RWPE2 (cell line): Measurements from ENCODE around the gene PRMT1.
"Not testable (repeated sequence)": the region's sequence is repeated elsewhere in the genome, so short reads cannot be mapped to it uniquely, and the experiment has no call there.

Experiments used
- ATAC-seq: fragments of 200-7000 bp; cut with Tn5 transposase; 3 replicates; pipeline ENCODE4 v1.9.1; 2021; ENCODE audit warnings: low read depth
- DNase-seq: peaks from one replicate; pipeline ENCODE4 v3.0.0-alpha.2; 2020; ENCODE audit warnings: low spot score
- H3K27ac ChIP-seq: fragments of 450-650 bp; 2 replicates; pipeline ENCODE4 v1.5.1; 2017; ENCODE audit warnings: mild to moderate bottlenecking; ENCODE audit not compliant: poor library complexity, severe bottlenecking
- H3K27me3 ChIP-seq: fragments of 250-450 bp; sonication (Bioruptor Pico); 2 replicates; pipeline ENCODE4 v1.5.1; 2021; ENCODE audit warnings: mild to moderate bottlenecking, moderate library complexity; ENCODE audit not compliant: insufficient read depth, poor library complexity, severe bottlenecking
- H3K36me3 ChIP-seq: fragments of 250-450 bp; sonication (Bioruptor Pico); 2 replicates; pipeline ENCODE4 v1.5.1; 2020; ENCODE audit warnings: low read depth, mild to moderate bottlenecking, moderate library complexity
- H3K4me1 ChIP-seq: fragments of 250-450 bp; sonication (Bioruptor Pico); 2 replicates; pipeline ENCODE4 v1.5.1; 2021; ENCODE audit warnings: mild to moderate bottlenecking, moderate library complexity; ENCODE audit not compliant: insufficient read depth, poor library complexity, severe bottlenecking
- H3K4me3 ChIP-seq: fragments of 250-450 bp; sonication (Bioruptor Pico); 2 replicates; pipeline ENCODE4 v1.5.1; 2021; ENCODE audit warnings: mild to moderate bottlenecking, moderate library complexity; ENCODE audit not compliant: severe bottlenecking
- H3K9me3 ChIP-seq: fragments of 250-450 bp; sonication (Bioruptor Pico); 2 replicates; pipeline ENCODE4 v1.5.1; 2021; ENCODE audit warnings: mild to moderate bottlenecking, moderate library complexity; ENCODE audit not compliant: severe bottlenecking
- TF ChIP-seq, protein P1 (sequence below): fragments of 450-650 bp; IDR thresholded peaks from one replicate; pipeline ENCODE4 v1.5.1; 2017; ENCODE audit warnings: mild to moderate bottlenecking, moderate library complexity; ENCODE audit not compliant: poor library complexity, severe bottlenecking

PRMT1 gene

DNA sequence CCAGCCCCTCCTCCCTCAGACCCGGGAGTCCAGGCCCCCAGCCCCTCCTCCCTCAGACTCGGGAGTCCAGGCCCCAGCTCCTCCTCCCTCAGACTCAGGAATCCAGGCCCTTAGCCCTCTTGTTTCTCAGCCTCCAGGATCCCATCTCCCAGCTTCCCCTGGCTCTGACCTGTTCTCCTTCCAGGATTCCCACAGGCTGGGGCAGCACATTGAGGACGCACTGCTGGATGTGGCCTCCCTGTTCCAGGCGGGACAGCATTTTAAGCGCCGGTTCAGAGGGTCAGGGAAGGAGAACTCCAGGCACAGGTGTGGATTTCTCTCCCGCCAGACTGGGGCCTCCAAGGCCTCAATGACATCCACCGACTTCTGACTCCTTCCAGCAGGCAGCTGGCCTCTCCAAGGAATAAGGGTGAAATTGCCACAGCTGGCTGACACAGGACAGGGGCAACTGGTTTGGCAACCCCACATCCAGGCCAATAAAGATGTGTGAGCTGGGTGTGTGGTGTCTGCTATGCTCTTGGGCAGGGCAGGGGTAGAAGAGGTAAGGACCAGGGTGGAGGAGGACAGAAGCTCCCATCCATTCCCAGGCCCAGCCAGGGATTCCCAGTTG lies 36.3 kb downstream of the PRMT1 start:
- Histone ChIP-seq H3K27ac (no peak overlapping the region), H3K36me3 (no peaks in the 10 kb centered on the region), H3K9me3 (no peaks in the 10 kb centered on the region), H3K4me3 (no peak overlapping the region), H3K27me3 (no peaks in the 10 kb centered on the region), H3K4me1 (no peaks in the 10 kb centered on the region)
- TF ChIP-seq, protein P1, sequence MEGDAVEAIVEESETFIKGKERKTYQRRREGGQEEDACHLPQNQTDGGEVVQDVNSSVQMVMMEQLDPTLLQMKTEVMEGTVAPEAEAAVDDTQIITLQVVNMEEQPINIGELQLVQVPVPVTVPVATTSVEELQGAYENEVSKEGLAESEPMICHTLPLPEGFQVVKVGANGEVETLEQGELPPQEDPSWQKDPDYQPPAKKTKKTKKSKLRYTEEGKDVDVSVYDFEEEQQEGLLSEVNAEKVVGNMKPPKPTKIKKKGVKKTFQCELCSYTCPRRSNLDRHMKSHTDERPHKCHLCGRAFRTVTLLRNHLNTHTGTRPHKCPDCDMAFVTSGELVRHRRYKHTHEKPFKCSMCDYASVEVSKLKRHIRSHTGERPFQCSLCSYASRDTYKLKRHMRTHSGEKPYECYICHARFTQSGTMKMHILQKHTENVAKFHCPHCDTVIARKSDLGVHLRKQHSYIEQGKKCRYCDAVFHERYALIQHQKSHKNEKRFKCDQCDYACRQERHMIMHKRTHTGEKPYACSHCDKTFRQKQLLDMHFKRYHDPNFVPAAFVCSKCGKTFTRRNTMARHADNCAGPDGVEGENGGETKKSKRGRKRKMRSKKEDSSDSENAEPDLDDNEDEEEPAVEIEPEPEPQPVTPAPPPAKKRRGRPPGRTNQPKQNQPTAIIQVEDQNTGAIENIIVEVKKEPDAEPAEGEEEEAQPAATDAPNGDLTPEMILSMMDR, result no peak
- ATAC-seq (no peak), DNase-seq (no peak)

DNA sequence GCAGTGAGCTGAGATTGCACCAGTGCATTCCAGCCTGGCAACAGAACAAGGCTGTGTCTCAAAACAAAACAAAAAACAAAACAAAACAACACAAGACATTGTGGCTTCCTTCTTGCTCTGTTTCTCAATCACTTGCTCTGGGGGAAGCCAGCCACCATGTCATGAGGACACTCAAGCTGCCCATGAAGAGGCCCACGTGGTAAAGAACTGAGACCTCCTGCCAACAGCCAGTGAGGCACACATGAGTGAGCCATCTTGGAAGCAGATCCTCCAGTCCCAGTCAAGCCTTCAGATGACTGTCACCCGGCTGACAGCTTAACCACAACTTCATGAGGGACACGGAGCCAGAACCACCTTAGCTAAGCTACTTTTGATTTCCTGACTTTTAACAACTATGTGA lies 39.1 kb downstream of the PRMT1 start:
- no peaks in the 10 kb centered on the region for H3K36me3 ChIP-seq
- no peaks in the 10 kb centered on the region for H3K4me1 ChIP-seq
- H3K4me3 ChIP-seq, result no peak overlapping the region
- TF ChIP-seq, protein P1, result no peak
- no peaks in the 10 kb centered on the region for H3K9me3 ChIP-seq
- no peak overlapping the region for H3K27ac ChIP-seq
- DNase-seq (no peak), ATAC-seq (no peak)
- H3K27me3 ChIP-seq, result no peaks in the 10 kb centered on the region

DNA sequence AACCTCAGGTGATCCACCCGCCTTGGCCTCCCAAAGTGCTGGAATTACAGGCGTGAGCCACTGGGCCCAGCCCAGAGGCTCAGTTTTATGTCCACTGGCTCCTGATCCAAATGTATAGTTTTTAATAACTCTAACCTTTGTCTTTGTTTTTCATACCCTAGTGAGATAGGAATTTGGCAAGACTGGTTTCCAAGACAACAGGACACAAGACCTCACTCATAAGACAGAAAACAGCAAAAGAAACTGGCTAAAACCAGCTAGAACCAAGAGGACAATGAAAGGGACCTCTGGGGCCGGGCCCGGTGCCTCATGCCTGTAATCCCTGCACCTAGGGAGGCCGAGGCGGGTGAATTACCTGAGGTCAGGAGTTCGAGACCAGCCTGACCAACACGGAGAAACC lies 41.4 kb downstream of the PRMT1 start:
- TF ChIP-seq, protein P1, result no peak
- Histone ChIP-seq H3K36me3 (no peaks in the 10 kb centered on the region), H3K9me3 (no peaks in the 10 kb centered on the region), H3K4me1 (no peaks in the 10 kb centered on the region), H3K4me3 (no peak overlapping the region), H3K27ac (no peak overlapping the region), H3K27me3 (no peaks in the 10 kb centered on the region)
- DNase-seq (no peak), ATAC-seq (no peak)

DNA sequence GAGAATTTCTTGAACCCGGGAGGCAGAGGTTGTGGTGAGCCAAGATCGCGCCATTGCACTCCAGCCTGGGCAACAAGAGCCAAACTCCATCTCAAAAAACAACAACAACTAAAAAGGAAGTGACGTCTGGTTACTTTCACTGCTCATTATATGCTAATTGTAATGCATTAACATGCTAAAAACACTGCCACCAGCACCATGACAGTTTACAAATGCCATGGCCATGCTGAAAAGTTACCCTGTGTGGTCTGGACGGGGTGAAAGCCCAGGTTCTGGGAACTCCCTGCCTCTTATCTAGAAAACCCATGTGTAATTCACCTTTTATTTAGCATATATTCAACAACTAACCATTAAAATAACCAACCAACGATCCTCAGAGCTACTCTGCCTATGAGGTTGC lies 41.9 kb downstream of the PRMT1 start:
- no peak for ATAC-seq

DNA sequence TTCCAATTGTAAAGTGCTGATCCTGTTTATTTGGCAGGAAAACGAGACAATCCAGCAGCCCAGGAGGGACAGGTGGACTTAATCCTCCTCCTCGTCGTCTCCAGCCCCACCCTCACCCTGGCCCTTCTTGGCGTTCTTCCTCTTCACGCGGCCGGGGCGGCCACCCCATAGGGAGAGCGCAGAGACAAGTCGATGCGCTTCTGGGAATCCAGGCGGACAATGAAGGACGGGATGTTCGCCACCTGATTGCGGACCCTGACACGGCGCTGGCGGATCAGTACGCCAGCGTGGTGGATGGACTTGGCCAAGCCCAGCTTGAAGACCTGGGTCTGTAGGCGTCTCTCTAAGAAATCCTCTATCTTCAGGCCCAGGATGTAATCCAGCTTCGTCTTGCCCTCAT lies 42.3 kb downstream of the PRMT1 start:
- H3K36me3 ChIP-seq, ATAC-seq, H3K27me3 ChIP-seq, H3K27ac ChIP-seq, H3K4me3 ChIP-seq, DNase-seq, H3K4me1 ChIP-seq, H3K9me3 ChIP-seq: not testable (repeated sequence)

More for the DNA sequence above, 41.9 kb downstream of the PRMT1 start:
- TF ChIP-seq, protein P1, result no peak
- Histone ChIP-seq H3K4me3 (no peak overlapping the region), H3K27me3 (no peaks in the 10 kb centered on the region), H3K9me3 (no peaks in the 10 kb centered on the region), H3K27ac (no peak overlapping the region), H3K4me1 (no peaks in the 10 kb centered on the region), H3K36me3 (no peaks in the 10 kb centered on the region)
- DNase-seq, result no peak
